K562 (cell line): ENCODE data around the gene CCDC9. TPM values are rescaled to one million over a fixed set of nuclear protein-coding genes. Genes with fewer than 3 reads are reported as not detected.

Experiments used
- ATAC-seq: fragments of 200-7000 bp; cut with Tn5 transposase; 3 replicates; pipeline ENCODE4 v1.9.1; 2020; ENCODE audit warnings: moderate library complexity
- BruUV-seq: library from RNA; stranded (reverse); fragments of 400-500 nt; replicated peaks from 2 replicates; lab custom pipeline; 2021; lab: Mats Ljungman, UMichigan
- CTCF ChIA-PET: fragments of 300-600 bp; formaldehyde crosslinking; extraction: SDS; loops from one replicate; lab custom pipeline; 2021; ENCODE audit warnings: low intra/inter-chr PET ratio; lab: Yijun Ruan, JAX
- POLR2A ChIA-PET: fragments of 300-600, 350-650 bp; sonication (Branson Sonifier 250); formaldehyde crosslinking; extraction: SDS; loops from one replicate; lab custom pipeline; 2021; ENCODE audit warnings: antibody characterized with exemption, inconsistent platforms; lab: Yijun Ruan, JAX
- DNase-seq, 4 experiments: peaks; one replicate each; pipeline versions ENCODE4 v3.0.0 to v3.0.0-alpha.2; 2011 to 2018; ENCODE audit warnings: low spot score in 3 of 4, mixed read lengths in 3 of 4; ENCODE audit errors: extremely low read depth in 1 of 4
- FAIRE-seq: peaks from 2 replicates; lab custom pipeline; 2011; peaks lifted over from hg19 to GRCh38; lab: Jason Lieb, UNC
- H2AFZ ChIP-seq: 2 replicates; pipeline ENCODE4 v1.6.0; 2011; ENCODE audit warnings: low read depth, low read length, control low read depth, inconsistent platforms
- H3K27ac ChIP-seq: fragments of 200-600 bp; 3 replicates; pipeline ENCODE4 v1.8.0; 2011; ENCODE audit warnings: low read depth, mild to moderate bottlenecking, control low read depth, inconsistent platforms, low read length, moderate library complexity, mixed read lengths; ENCODE audit errors: extremely low read depth
- H3K27me3 ChIP-seq, 2 experiments: fragments of 300-600 bp in 1 of 2; 2 replicates in 1 of 2; 3 replicates in 1 of 2; pipeline versions ENCODE4 v1.6.0 to v1.8.0; 2011; ENCODE audit warnings: inconsistent platforms in 2 of 2, low read length in 2 of 2, mild to moderate bottlenecking in 1 of 2, mixed read lengths in 1 of 2, moderate library complexity in 1 of 2; ENCODE audit not compliant: control insufficient read depth in 2 of 2, insufficient read depth in 2 of 2
- H3K36me3 ChIP-seq: fragments of 300-600 bp; 3 replicates; pipeline ENCODE4 v1.8.0; 2011; ENCODE audit warnings: mild to moderate bottlenecking, low read length, inconsistent platforms; ENCODE audit not compliant: control insufficient read depth, insufficient read depth
- H3K4me1 ChIP-seq, 2 experiments: fragments of 200-600 bp in 1 of 2; replicated peaks in 1 of 2; 2 replicates in 1 of 2; 3 replicates in 1 of 2; pipeline versions ENCODE4 v1.5.1 to v1.8.0; 2011; ENCODE audit warnings: inconsistent platforms in 2 of 2, low read length in 2 of 2, mild to moderate bottlenecking in 1 of 2, mixed read lengths in 1 of 2, moderate library complexity in 1 of 2; ENCODE audit not compliant: control insufficient read depth in 2 of 2, insufficient read depth in 2 of 2
- H3K4me2 ChIP-seq: 2 replicates; pipeline ENCODE4 v1.6.1; 2011; ENCODE audit warnings: low read length, control low read depth, inconsistent platforms, mixed read lengths; ENCODE audit not compliant: insufficient read depth
- H3K4me3 ChIP-seq: fragments of 200-600 bp; sonication (generic), shearing (Covaris generic); 2 replicates; pipeline ENCODE4 v1.5.1; 2016; ENCODE audit warnings: control low read depth, inconsistent platforms
- H3K79me2 ChIP-seq: fragments of 200-600 bp; 3 replicates; pipeline ENCODE4 v1.8.0; 2011; ENCODE audit warnings: low read length, inconsistent platforms; ENCODE audit not compliant: control insufficient read depth, insufficient read depth
- H3K9ac ChIP-seq, 2 experiments: 2 replicates each; pipeline versions ENCODE4 v1.6.0 to v1.6.1; 2011; ENCODE audit warnings: low read depth in 2 of 2, low read length in 2 of 2, control low read depth in 1 of 2, inconsistent platforms in 1 of 2, mild to moderate bottlenecking in 1 of 2, mixed read lengths in 1 of 2; ENCODE audit not compliant: insufficient read depth in 1 of 2
- H3K9me1 ChIP-seq: one replicate; pipeline ENCODE4 v1.6.0; 2011; ENCODE audit warnings: inconsistent platforms, mild to moderate bottlenecking, low read length, moderate library complexity; ENCODE audit not compliant: control insufficient read depth, insufficient read depth
- H3K9me3 ChIP-seq: replicated peaks from 2 replicates; pipeline ENCODE4 v1.5.1; 2011; ENCODE audit warnings: low read depth, low read length, inconsistent platforms; ENCODE audit not compliant: control insufficient read depth, insufficient read depth
- H4K20me1 ChIP-seq: replicated peaks from 2 replicates; pipeline ENCODE4 v1.6.1; 2011; ENCODE audit warnings: low read length, inconsistent platforms, mixed read lengths; ENCODE audit not compliant: control insufficient read depth, insufficient read depth
- CREB1 ChIP-seq, 2 experiments: sonication (generic) in 1 of 2; formaldehyde crosslinking in 1 of 2; IDR thresholded peaks; 2 replicates each; pipeline versions ENCODE4 v1.6.1 to v1.8.0; 2012 to 2022; ENCODE audit warnings: inconsistent platforms in 1 of 2, mild to moderate bottlenecking in 1 of 2, missing genetic modification reagents in 1 of 2, moderate library complexity in 1 of 2
- NFE2 ChIP-seq: IDR thresholded peaks from 2 replicates; pipeline ENCODE4 v1.6.1; 2014; ENCODE audit warnings: antibody characterized with exemption, low read depth
- PHB2 ChIP-seq: fragments of 450-650 bp; IDR thresholded peaks from 2 replicates; pipeline ENCODE4 v1.6.1; 2017; ENCODE audit warnings: low read depth
- POLR2AphosphoS2 ChIP-seq: IDR thresholded peaks from 2 replicates; pipeline ENCODE4 v1.6.1; 2012; ENCODE audit warnings: low read length, improper control_type of control experiment
- POLR2G ChIP-seq: fragments of 200-400 bp; formaldehyde crosslinking; IDR thresholded peaks from 2 replicates; pipeline ENCODE4 v1.6.1; 2017; ENCODE audit warnings: low read depth, mild to moderate bottlenecking, antibody characterized with exemption, low read length, moderate library complexity
- RBFOX2 ChIP-seq: fragments of 200-400 bp; formaldehyde crosslinking; IDR thresholded peaks from 2 replicates; pipeline ENCODE4 v1.6.1; 2017; ENCODE audit warnings: low read depth, mild to moderate bottlenecking, low read length, moderate library complexity
- SRSF3 ChIP-seq: fragments of 200-400 bp; formaldehyde crosslinking; IDR thresholded peaks from 2 replicates; pipeline ENCODE4 v1.6.1; 2016; ENCODE audit warnings: mild to moderate bottlenecking, low read length, moderate library complexity; ENCODE audit not compliant: insufficient read depth
- TCF7L2 ChIP-seq: fragments of 150-350 bp; IDR thresholded peaks from 2 replicates; pipeline ENCODE4 v1.6.1; 2016; ENCODE audit warnings: low read depth, mild to moderate bottlenecking, low read length, moderate library complexity
- ZFP36 ChIP-seq: fragments of 150-350 bp; IDR thresholded peaks from 2 replicates; pipeline ENCODE4 v1.6.1; 2018; ENCODE audit warnings: low read length, low read depth; ENCODE audit not compliant: partially characterized antibody
- ZFX ChIP-seq: sonication (generic); formaldehyde crosslinking; IDR thresholded peaks from 2 replicates; pipeline ENCODE4 v1.8.0; 2022; ENCODE audit warnings: mild to moderate bottlenecking, missing genetic modification reagents, moderate library complexity
- ZNF24 ChIP-seq: fragments of 450-650 bp; IDR thresholded peaks from 2 replicates; pipeline ENCODE4 v1.6.1; 2016
- ZNF263 ChIP-seq: sonication (generic); formaldehyde crosslinking; IDR thresholded peaks from 2 replicates; pipeline ENCODE4 v1.8.0; 2022; ENCODE audit warnings: mild to moderate bottlenecking, missing genetic modification reagents, borderline replicate concordance
- ZNF41 ChIP-seq: fragments of 250-450 bp; sonication (Bioruptor Pico); conservative IDR thresholded peaks from 2 replicates; pipeline ENCODE4 v1.4.0; 2020; ENCODE audit warnings: mild to moderate bottlenecking
- WGBS: fragments of 100-300 bp; shearing (Covaris generic); methylation state at CpG from one replicate; pipeline ENCODE4 v1.1.6; 2016; ENCODE audit warnings: low coverage, mixed read lengths; ENCODE audit not compliant: insufficient coverage; ENCODE audit errors: missing lambda C conversion rate; 5-methylcytosine and 5-hydroxymethylcytosine counted together
- in situ Hi-C: fragments of 300-500 bp; cut with MboI; formaldehyde crosslinking; loops from 4 replicates; pipeline ENCODE4 v1.15.0; 2018; ENCODE audit warnings: inconsistent platforms, mixed read lengths
- intact Hi-C: fragments of 100-400 bp; cut with micrococcal nuclease; formaldehyde crosslinking; loops from 2 replicates; pipeline ENCODE4 v1.14.2; 2022
- polyA plus RNA-seq, 8 experiments: library from polyadenylated mRNA; depleted of rRNA in 4 of 8; stranded (reverse) in 5 of 8; unstranded in 3 of 8; fragments of >200 nt; fragmentation: Nextera tagmentation in 2 of 8; fragmentation: Illumina TruSeq in 1 of 8; extraction: Ambion mirVana in 2 of 8; extraction: Trizol in 1 of 8; gene quantifications; 2 replicates each; pipeline versions ENCODE4 v1.2.1 to v1.2.3, GENCODE V29; 2011 to 2014; ENCODE audit warnings: inconsistent platforms in 1 of 8, missing spikeins in 1 of 8
- total RNA-seq, 7 experiments: library from RNA; depleted of rRNA in 6 of 7; stranded (reverse); fragments of >200 nt in 6 of 7; fragmentation: Illumina TruSeq in 2 of 7; extraction: Trizol in 2 of 7; gene quantifications; 2 replicates each; pipeline versions ENCODE4 v1.2.1 to v1.2.3, GENCODE V29; 2011 to 2021; ENCODE audit warnings: low replicate concordance in 1 of 7

CCDC9 gene
- total and polyA plus RNA-seq, 9 of the 15 experiments (the other 6 are each of a cell fraction or from before 2014, with no cell fraction given), result 0.23 to 38.6 (median 8.4) TPM

- ChIA-PET POLR2A (interaction anchor here (1.0 to 3.9 kb wide), 3 partner anchors 9 to 121 kb away, joined by 3 to 19 read pairs (median 4); partner anchors contain the start of gene CCDC9), CTCF (no interaction called here)
- H3K4me2 ChIP-seq, result no peak overlapping the region
- intact Hi-C loops, result no loop called here
- H3K36me3 ChIP-seq, result peaks cover 70% of the 10 kb centered on the region; the same call in 2 of the 3 replicates
- 92% methylated on average over 5 of the region's 21 CpGs for WGBS
- H3K79me2 ChIP-seq, result no peaks in the 10 kb centered on the region
- no peak overlapping the region for H3K27ac ChIP-seq
- H3K9me1 ChIP-seq, result no peaks in the 10 kb centered on the region
- ATAC-seq (no peak), DNase-seq (no peak), FAIRE-seq (no peak)
- no TSS peak for BruUV-seq
- no peak overlapping the region for H3K4me3 ChIP-seq
- H3K9me3 ChIP-seq, result no peaks in the 10 kb centered on the region; the same call in 1 of the 2 replicates
- H4K20me1 ChIP-seq, result no peaks in the 10 kb centered on the region
- peak; percentile 57 for TF ChIP-seq RBFOX2
- TF ChIP-seq CREB1 (IDR thresholded peaks at IDR 0.05), result no peak
- TF ChIP-seq CREB1 (CRISPR knock-in tag; IDR thresholded peaks at IDR 0.05), result no peak
- TF ChIP-seq POLR2G, result peak; percentile 61
- TF ChIP-seq POLR2AphosphoS2, result no peak
- TF ChIP-seq ZFP36, result peak; percentile 50
- no peak for TF ChIP-seq ZNF263
- no peak for TF ChIP-seq ZNF24
- no peak for TF ChIP-seq TCF7L2
- TF ChIP-seq ZNF41 (CRISPR knock-in tag), result no peak
- no peak for TF ChIP-seq ZFX (CRISPR knock-in tag)
- 0 out of 2 replicates have a peak, but pooled peaks have one; percentile 12 for TF ChIP-seq NFE2
- TF ChIP-seq SRSF3, result no peak
- TF ChIP-seq PHB2, result no peak
- H3K27me3 ChIP-seq, result no peaks in the 10 kb centered on the region
- no peak overlapping the region for H2AFZ ChIP-seq
- H3K4me1 ChIP-seq, result peaks cover 0 to 19% of the 10 kb centered on the region in 2 experiments; a peak in 2 of 5 replicates
- in situ Hi-C loops, result no loop called here
- H3K9ac ChIP-seq, result no peak overlapping the region
These were observed 10.1 kb downstream of the CCDC9 start for GRCh38 chr19:47266401-47266941.
